ENCODE results near the gene ZNF805. TPM values are rescaled to one million over a fixed set of nuclear protein-coding genes. Genes with fewer than 3 reads are reported as not detected.
A peak's percentile ranks its signal among the peaks of the same experiment; 100 is the strongest.

Gene ZNF805
- total and polyA plus RNA-seq, 2 of the 13 experiments (the other 11 are each of a cell fraction or from before 2014, with no cell fraction given) = 5.1 to 12.8 TPM

- H3K79me2 ChIP-seq (ENCODE audit: insufficient read depth, low read length) = peaks cover 6% of the 10 kb centered on the region
- peaks cover 2 to 14% of the 10 kb centered on the region in 2 experiments; a peak in 3 of 5 replicates for H3K36me3 ChIP-seq (replicated peaks in 1 of 2; ENCODE audit: control insufficient read depth in 1 of 2, insufficient read depth in 2 of 2, low read length in 2 of 2)
- no TSS peak for BruUV-seq (replicated peaks)
- TF ChIP-seq MAFK (conservative IDR thresholded peaks at IDR 0.05 in 1 of 2, IDR thresholded peaks at IDR 0.05 in 1 of 2; ENCODE audit: low read length in 2 of 2) (0 out of 4 replicates have a peak, but pooled peaks have one; percentile 13 to 22), POLR2G (IDR thresholded peaks at IDR 0.05; ENCODE audit: low read depth, low read length) (peak; percentile 18; the same call in 1 of the 2 replicates), RBM22 (optimal IDR thresholded peaks at IDR 0.05; ENCODE audit: low read length) (peak; percentile 73), HNRNPH1 (optimal IDR thresholded peaks at IDR 0.05; ENCODE audit: low read depth, low read length) (no peak), SSRP1 (CRISPR knock-in tag; IDR thresholded peaks at IDR 0.05) (0 out of 2 replicates have a peak, but pooled peaks have one; percentile 4), SP5 (CRISPR knock-in tag; IDR thresholded peaks at IDR 0.05; ENCODE audit: borderline replicate concordance, low read depth) (no peak), SALL1 (CRISPR knock-in tag; IDR thresholded peaks at IDR 0.05) (0 out of 2 replicates have a peak, but pooled peaks have one; percentile 3), PCBP1 (IDR thresholded peaks at IDR 0.05; ENCODE audit: borderline replicate concordance, low read depth, low read length) (no peak), POLR2A (IDR thresholded peaks at IDR 0.05; ENCODE audit: insufficient read depth in 1 of 2, low read depth in 2 of 2, low read length in 2 of 2) (peak in 1 of 2 experiments; percentile 19; a peak in 1 of 4 replicates), HNRNPL (IDR thresholded peaks at IDR 0.05; ENCODE audit: low read depth, low read length) (no peak), BORCS8-MEF2B (CRISPR knock-in tag; IDR thresholded peaks at IDR 0.05) (no peak), SRSF9 (IDR thresholded peaks at IDR 0.05; ENCODE audit: borderline replicate concordance, insufficient read depth, low read depth, low read length, poor library complexity, severe bottlenecking) (no peak), ZNF747 (CRISPR knock-in tag; IDR thresholded peaks at IDR 0.05; ENCODE audit: borderline replicate concordance) (0 out of 2 replicates have a peak, but pooled peaks have one; percentile 23), FOSL2 (CRISPR knock-in tag; IDR thresholded peaks at IDR 0.05) (peak; percentile 49; the same call in 1 of the 2 replicates), NAIF1 (CRISPR knock-in tag; IDR thresholded peaks at IDR 0.05; ENCODE audit: borderline replicate concordance) (no peak), CAMTA2 (CRISPR knock-in tag; IDR thresholded peaks at IDR 0.05; ENCODE audit: borderline replicate concordance) (0 out of 2 replicates have a peak, but pooled peaks have one; percentile 29)
- DNase-seq (ENCODE audit: low spot score) = no peak
- H3K27ac ChIP-seq (ENCODE audit: extremely low read length, insufficient read depth, low read length) = no peak overlapping the region
- POLR2A ChIA-PET = interaction anchor here (1.2 kb wide), 1 partner anchor 18 kb away, joined by 3 read pairs; the partner anchor contains the start of gene ZNF543
- no peak for FAIRE-seq
- in situ Hi-C loops (cut with HindIII; ENCODE audit: extremely low pct_ligation_motif_present, low pct_unique_long_range_greater_than_20kb) (no loop called here), intact Hi-C loops (cut with micrococcal nuclease; ENCODE audit: unreplicated experiment) (no loop called here)
- no peaks in the 10 kb centered on the region for H3K9me3 ChIP-seq (ENCODE audit: low read length)
- CTCF ChIA-PET (ENCODE audit: low intra/inter-chr PET ratio, low total read pairs) = no interaction called here
- no peaks in the 10 kb centered on the region for H3K4me1 ChIP-seq (ENCODE audit: insufficient read depth, low read length)
- H3K9ac ChIP-seq (ENCODE audit: insufficient read depth, low read depth, low read length) = no peak overlapping the region
- no peaks in the 10 kb centered on the region for H3K27me3 ChIP-seq (ENCODE audit: control insufficient read depth in 1 of 2, insufficient read depth in 2 of 2, low read length in 2 of 2)
- H3K4me2 ChIP-seq (ENCODE audit: low read depth, low read length) = no peak overlapping the region
- H2AFZ ChIP-seq (ENCODE audit: low read length) = no peak overlapping the region
- peak; percentile 35; the same call in 2 of the 3 replicates for ATAC-seq
- H4K20me1 ChIP-seq (ENCODE audit: insufficient read depth, low read length) = no peaks in the 10 kb centered on the region; the same call in 1 of the 2 replicates
- no CpG with 5 or more reads among the region's 1 CpG for WGBS (ENCODE audit: low lambda C conversion rate)
- H3K4me3 ChIP-seq (replicated peaks in 1 of 3; ENCODE audit: insufficient read depth in 1 of 3, low read depth in 2 of 3, low read length in 3 of 3) = no peak overlapping the region
Observed at GRCh38 chr19:57302020-57302465, 61.6 kb downstream of the ZNF805 start.

Data from HepG2 (cell line).